Fibroblast of skin of right biceps (primary cell): Measurements from ENCODE around the gene KCNT1.

Experiments
- DNase-seq: peaks from one replicate; pipeline ENCODE4 v3.0.0-alpha.2; 2013

KCNT1 gene

GRCh38 chr9:135728436-135729110, 26.6 kb downstream of the KCNT1 start:
- no peak for DNase-seq

DNA sequence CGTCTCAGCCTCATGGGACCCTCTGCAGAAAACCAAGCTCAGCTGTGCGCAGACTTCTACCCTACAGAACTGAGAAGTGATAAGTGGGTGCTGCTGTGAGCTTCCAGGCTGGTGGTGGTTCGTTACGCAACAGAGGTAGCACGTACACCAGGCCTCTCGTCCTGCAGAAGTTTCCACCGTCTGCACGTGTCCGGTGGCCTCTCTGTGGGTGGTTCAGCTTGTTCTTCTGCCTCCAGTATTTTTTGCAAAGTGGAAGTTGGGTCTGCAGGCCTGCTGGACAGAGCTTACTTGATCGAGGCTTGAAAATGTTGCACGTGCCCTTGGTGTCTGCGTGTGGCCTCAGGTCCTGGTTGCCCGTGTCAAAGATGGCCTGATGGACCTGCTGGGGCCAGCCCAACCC, 27.5 kb downstream of the KCNT1 start:
- DNase-seq: no peak

- DNase-seq: no peak
These were observed 29.5 kb downstream of the KCNT1 start for GRCh38 chr9:135731454-135731853.

DNA sequence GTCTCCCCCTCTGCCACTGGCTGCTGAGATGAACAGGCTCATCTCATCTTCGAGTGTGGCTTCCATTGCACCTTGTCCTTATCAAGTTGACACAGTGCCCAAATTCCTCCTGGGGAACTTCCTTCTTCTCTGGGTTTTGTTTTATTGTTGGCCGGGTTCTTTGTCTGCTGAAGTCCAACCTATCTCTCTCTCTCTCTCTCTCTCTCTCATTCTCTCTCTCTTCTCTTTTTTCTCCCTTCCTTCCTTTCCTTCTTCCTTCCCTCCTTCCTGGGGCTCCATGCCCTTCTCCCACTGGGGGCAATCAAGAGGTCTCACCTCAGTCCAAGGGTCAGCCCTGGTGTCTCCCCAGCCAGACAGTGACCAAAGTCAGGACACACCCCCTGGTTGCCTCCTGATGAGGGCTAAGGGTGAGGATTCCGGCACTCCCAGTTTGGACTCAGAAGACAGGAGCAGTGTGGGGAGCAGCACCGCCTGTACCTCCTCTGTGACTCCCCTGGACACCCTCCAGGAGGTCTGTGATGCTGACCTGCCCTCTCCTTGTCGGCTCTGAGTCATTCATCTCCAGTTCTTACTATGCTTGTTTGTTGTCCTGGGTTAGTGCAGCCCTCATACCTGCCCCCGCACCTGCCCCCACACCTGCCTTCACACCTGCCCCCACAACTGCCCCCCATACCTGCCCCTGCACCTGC, 30.7 kb downstream of the KCNT1 start:
- DNase-seq: no peak

- no peak for DNase-seq
These were observed 32.7 kb downstream of the KCNT1 start for GRCh38 chr9:135734616-135735144.

- DNase-seq: no peak
These were observed 34.4 kb downstream of the KCNT1 start for GRCh38 chr9:135736272-135736978.

GRCh38 chr9:135736979-135737839, 35.2 kb downstream of the KCNT1 start:
- no peak for DNase-seq

- no peak for DNase-seq
These were observed 36.0 kb downstream of the KCNT1 start for GRCh38 chr9:135737840-135738521.

- no peak for DNase-seq
These were observed 37.6 kb downstream of the KCNT1 start for GRCh38 chr9:135739271-135740220.

GRCh38 chr9:135741276-135742219, 39.6 kb downstream of the KCNT1 start:
- DNase-seq: no peak

DNA sequence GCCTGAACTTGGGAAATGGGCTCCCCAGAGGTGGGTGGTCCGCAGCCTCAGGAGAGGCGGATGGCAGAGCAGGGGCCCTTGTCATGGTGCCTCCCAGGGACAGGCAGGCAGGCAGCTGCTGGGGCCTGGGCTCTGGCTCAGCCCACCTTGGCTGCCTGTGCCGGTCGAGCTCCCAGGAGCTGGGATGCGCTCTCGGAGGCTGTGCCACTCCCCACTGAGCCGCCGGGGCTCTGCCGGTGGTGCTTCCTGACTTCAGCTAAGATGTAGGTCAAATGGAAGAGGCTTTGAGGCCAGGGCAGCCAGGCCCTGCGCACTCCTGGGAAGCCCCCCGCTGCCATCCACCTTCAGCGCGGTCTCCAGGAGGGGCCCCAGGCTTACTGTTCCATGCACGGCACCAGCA, 41.0 kb downstream of the KCNT1 start:
- DNase-seq: no peak

DNA sequence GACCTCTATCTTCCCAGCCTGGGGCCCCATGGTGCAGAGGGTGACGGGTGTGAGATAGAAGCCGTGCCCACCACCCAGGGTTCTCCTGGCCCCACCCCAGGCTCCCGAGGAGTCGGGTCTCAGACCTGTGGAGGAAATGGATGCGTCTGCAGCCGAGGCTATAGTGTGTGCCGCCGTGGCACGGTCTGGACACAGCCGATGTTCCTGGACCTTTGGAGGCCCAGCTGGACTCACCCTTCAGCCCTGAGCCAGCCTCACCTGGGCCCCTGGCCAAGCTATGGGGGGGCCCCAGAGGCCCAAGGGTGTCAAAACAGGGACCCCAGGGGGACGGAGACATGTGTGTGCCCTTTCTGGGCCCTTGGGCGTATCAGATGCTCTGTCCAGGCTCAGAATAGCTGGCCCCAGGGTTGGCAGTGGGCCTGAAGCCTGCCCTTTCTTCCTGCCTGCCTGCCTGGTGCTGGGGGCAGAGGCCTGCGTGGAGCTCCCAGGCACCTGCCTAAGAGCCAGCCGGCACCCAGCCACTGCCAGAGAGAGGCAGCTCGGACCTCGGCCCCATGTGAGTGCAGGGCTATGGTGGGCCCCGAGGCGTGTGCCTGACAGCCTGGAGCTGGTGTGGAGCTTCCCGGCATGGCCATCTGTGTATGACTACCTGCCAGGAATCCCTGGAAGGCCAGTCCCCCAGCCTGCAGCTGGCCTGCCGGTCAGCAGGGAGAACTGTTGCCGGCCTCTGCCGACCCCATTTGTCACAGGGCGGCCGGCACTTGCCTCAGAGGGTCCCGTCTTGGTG, 41.8 kb downstream of the KCNT1 start:
- no peak for DNase-seq

GRCh38 chr9:135744333-135745070, 42.5 kb downstream of the KCNT1 start:
- no peak for DNase-seq

GRCh38 chr9:135745189-135745588, 43.2 kb downstream of the KCNT1 start:
- DNase-seq: no peak

DNA sequence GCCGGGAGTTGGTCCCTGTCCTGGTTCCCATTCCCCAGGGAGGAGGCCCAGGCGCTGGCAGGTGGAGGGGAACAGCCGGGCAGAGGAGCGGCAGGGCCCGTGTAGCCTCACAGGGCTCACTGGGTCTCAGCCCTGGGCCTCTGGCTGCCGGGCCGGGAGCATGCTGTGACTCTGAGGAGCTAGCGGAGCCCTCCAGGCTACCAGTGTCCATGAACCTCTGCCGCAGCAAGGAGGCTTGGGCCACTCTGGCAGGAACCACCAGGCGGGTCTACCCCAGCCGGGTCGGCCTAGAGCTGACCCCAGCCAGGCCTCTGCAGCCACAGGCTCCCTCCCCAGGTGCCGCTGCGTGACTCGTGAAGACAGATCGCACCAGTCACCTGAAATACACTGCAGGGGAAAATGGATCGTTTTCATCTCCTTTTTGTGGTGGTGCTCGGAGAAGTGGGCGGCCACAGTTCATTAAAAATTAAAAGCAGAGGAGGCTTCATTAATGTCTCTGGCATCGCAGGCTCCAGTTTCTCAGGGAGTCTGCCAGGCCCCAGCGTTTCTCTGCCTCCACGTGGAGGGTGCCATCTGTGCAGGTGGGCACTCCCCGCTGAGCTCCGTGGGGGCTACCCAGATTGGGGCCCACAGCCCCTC, 43.8 kb downstream of the KCNT1 start:
- no peak for DNase-seq

GRCh38 chr9:135746565-135746964, 44.6 kb downstream of the KCNT1 start:
- no peak for DNase-seq

GRCh38 chr9:135747311-135747710, 45.3 kb downstream of the KCNT1 start:
- no peak for DNase-seq

DNA sequence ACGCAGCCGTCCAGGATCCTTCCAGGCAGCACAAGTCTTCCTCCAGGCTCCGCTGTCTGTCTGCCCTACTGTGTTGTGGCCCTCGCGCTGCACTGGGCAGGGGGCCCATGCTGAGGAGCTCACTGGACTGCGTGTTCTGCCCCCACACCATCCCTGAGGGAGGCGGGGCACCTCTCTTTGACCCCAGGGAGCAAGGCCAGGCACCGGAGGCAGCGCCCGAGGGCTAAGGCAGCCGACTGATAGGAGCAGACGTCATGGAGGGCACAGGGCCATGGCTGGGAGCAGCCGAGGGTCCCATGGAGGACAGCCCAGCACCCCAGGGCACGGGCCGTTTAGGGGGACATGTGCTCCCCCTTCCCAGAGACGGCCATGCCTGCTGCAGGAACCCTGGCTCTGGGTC, 46.7 kb downstream of the KCNT1 start:
- no peak for DNase-seq
